Nephron progenitor cell (in vitro differentiated cells): ENCODE data around the gene UEVLD.

Experiments used
- DNase-seq: peaks from one replicate; pipeline ENCODE4 v3.0.0; 2021
- H3K27ac Mint-ChIP-seq: 2 replicates; pipeline ENCODE4 v1.8.0; 2021; ENCODE audit warnings: mild to moderate bottlenecking, moderate library complexity, mixed read lengths
- H3K27me3 Mint-ChIP-seq: 2 replicates; pipeline ENCODE4 v1.8.0; 2021; ENCODE audit warnings: mild to moderate bottlenecking, low read depth, mixed read lengths; ENCODE audit not compliant: poor library complexity
- H3K36me3 Mint-ChIP-seq: 2 replicates; pipeline ENCODE4 v1.8.0; 2021; ENCODE audit warnings: low read depth, mixed read lengths
- H3K4me1 Mint-ChIP-seq: 2 replicates; pipeline ENCODE4 v1.8.0; 2021; ENCODE audit warnings: mixed read lengths
- H3K4me3 Mint-ChIP-seq: 2 replicates; pipeline ENCODE4 v1.8.0; 2021; ENCODE audit warnings: mild to moderate bottlenecking, moderate library complexity, mixed read lengths
- H3K9me3 Mint-ChIP-seq: 2 replicates; pipeline ENCODE4 v1.8.0; 2021; ENCODE audit warnings: mild to moderate bottlenecking, moderate library complexity, mixed read lengths
- CTCF ChIP-seq: fragments of 200-600 bp; sonication (generic); IDR thresholded peaks from 2 replicates; pipeline ENCODE4 v1.5.0; 2021; ENCODE audit warnings: antibody characterized with exemption

Gene UEVLD

DNA sequence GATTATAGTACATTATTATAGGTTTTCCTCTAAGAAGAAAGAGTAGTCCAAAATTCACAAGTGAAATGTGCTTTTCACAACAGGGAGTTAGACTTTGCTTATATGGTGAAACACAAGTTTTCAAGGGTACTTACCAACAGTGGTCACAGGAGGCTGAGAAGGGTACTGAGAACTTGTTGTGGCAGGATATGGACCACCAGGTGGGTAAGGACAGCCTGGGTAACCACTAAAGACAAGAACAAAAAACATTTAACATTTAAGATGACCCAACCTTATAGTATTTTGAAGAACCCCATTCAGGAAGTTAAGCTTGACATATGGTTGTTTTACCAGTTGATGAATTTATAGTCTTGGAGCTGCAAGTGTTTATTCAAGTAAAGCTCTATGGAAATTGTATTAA lies 86.2 kb downstream of the UEVLD start:
- no peak overlapping the region for H3K4me3 Mint-ChIP-seq
- no peaks in the 10 kb centered on the region for H3K4me1 Mint-ChIP-seq
- no peak for TF ChIP-seq CTCF
- no peak for DNase-seq
- H3K36me3 Mint-ChIP-seq = peaks cover 72% of the 10 kb centered on the region
- H3K9me3 Mint-ChIP-seq = no peaks in the 10 kb centered on the region
- no peak overlapping the region for H3K27ac Mint-ChIP-seq
- H3K27me3 Mint-ChIP-seq = no peaks in the 10 kb centered on the region

DNA sequence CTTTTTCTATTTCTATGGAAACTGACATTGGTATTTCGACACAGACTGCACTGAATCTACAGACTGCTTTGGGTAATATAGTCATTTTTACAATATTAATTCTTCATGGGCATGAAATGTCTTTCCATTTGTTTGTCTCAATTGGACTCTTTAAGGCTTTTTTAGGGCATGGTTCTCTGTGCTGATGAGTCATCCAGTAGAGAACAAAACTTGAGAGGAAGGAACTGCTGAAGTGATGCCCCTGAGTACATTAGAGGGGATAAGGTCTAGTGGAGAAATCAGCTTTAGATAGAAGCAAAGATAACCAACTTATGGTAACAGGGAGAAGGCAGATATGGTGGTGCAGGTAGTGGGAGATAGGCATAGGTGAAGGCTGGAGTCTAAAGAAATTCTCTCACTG lies 86.9 kb downstream of the UEVLD start:
- no peaks in the 10 kb centered on the region for H3K4me1 Mint-ChIP-seq
- H3K27me3 Mint-ChIP-seq = no peaks in the 10 kb centered on the region
- TF ChIP-seq CTCF = no peak

DNA sequence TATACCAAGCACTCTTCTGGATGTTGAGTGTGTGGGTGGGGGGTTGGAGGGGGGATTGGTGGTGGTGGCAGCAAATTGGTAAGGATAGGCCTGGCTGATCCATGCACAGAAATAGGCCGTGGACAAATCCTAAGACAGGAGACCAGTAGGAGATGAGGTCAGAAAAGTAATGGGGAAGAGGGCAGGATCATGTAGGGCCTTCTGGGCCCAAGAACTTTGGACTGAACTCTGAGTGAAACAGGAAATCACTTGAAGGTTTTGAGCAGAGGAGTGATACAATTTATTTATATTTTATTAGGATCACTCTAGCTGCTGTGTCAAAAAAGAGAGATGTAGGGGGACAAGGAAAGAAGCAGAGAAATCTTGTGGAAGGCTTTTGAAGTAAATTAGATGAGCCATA lies 90.5 kb downstream of the UEVLD start:
- Mint-ChIP-seq H3K4me1 (no peaks in the 10 kb centered on the region), H3K4me3 (no peak overlapping the region), H3K27ac (no peak overlapping the region), H3K27me3 (no peaks in the 10 kb centered on the region), H3K9me3 (no peaks in the 10 kb centered on the region), H3K36me3 (peaks cover 70% of the 10 kb centered on the region)
- TF ChIP-seq CTCF = no peak
- no peak for DNase-seq

More for the DNA sequence above, 86.9 kb downstream of the UEVLD start:
- Mint-ChIP-seq H3K4me3 (no peak overlapping the region), H3K36me3 (peaks cover 72% of the 10 kb centered on the region), H3K9me3 (no peaks in the 10 kb centered on the region), H3K27ac (no peak overlapping the region)
- DNase-seq = no peak

DNA sequence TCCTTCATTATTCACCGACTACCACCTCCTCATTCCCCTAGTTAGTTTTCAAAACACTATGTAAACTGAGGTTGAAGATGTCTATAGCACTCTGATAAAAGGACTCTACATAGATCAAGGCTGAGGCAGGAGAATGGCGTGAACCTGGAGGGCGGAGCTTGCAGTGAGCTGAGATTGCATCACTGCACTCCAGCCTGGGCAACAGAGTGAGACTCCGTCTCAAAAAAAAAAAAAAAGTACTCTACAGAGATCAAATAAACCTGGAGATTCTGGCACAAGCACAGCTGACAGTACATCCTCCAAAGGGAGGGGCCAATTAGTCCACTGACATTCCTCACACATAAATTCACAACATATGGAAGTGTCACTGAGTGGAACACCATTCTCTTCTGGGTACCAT lies 92.8 kb downstream of the UEVLD start:
- H3K9me3 Mint-ChIP-seq = no peaks in the 10 kb centered on the region
- peaks cover 52% of the 10 kb centered on the region for H3K36me3 Mint-ChIP-seq
- no peaks in the 10 kb centered on the region for H3K4me1 Mint-ChIP-seq
- H3K27me3 Mint-ChIP-seq = no peaks in the 10 kb centered on the region
- no peak for TF ChIP-seq CTCF
- no peak for DNase-seq
- no peak overlapping the region for H3K4me3 Mint-ChIP-seq
- no peak overlapping the region for H3K27ac Mint-ChIP-seq

- Mint-ChIP-seq H3K4me3 (no peak overlapping the region), H3K4me1 (no peaks in the 10 kb centered on the region), H3K9me3 (no peaks in the 10 kb centered on the region), H3K27me3 (no peaks in the 10 kb centered on the region), H3K27ac (no peak overlapping the region), H3K36me3 (peaks cover 52% of the 10 kb centered on the region)
- no peak for TF ChIP-seq CTCF
- DNase-seq = no peak
Measured at GRCh38 chr11:18495271-18495670, 93.3 kb downstream of the UEVLD start.

GRCh38 chr11:18493310-18493709 lies 95.2 kb downstream of the UEVLD start:
- Mint-ChIP-seq H3K4me3 (no peak overlapping the region), H3K9me3 (no peaks in the 10 kb centered on the region), H3K4me1 (no peaks in the 10 kb centered on the region), H3K27ac (peak overlapping the region; percentile 68), H3K36me3 (peaks cover 45% of the 10 kb centered on the region), H3K27me3 (no peaks in the 10 kb centered on the region)
- no peak for DNase-seq
- no peak for TF ChIP-seq CTCF
